HEK293T (cell line): ENCODE results near the gene TUBB4A.

Experiments
- ARNT ChIP-seq: fragments of 450-650 bp; IDR thresholded peaks from 2 replicates; pipeline ENCODE4 v1.6.1; 2017; ENCODE audit warnings: mild to moderate bottlenecking
- FOXA1 ChIP-seq: fragments of 450-650 bp; IDR thresholded peaks from 2 replicates; pipeline ENCODE4 v1.6.1; 2016; ENCODE audit warnings: mild to moderate bottlenecking
- FOXK2 ChIP-seq: fragments of 450-650 bp; IDR thresholded peaks from 2 replicates; pipeline ENCODE4 v1.6.1; 2016; ENCODE audit warnings: mild to moderate bottlenecking
- HDGF ChIP-seq: fragments of 450-650 bp; IDR thresholded peaks from 2 replicates; pipeline ENCODE4 v1.6.1; 2017; ENCODE audit warnings: antibody characterized with exemption, borderline replicate concordance
- NFRKB ChIP-seq: fragments of 450-650 bp; IDR thresholded peaks from 2 replicates; pipeline ENCODE4 v1.6.1; 2016; ENCODE audit warnings: mild to moderate bottlenecking, moderate library complexity
- SP1 ChIP-seq: fragments of 450-650 bp; IDR thresholded peaks from 2 replicates; pipeline ENCODE4 v1.6.1; 2017
- ZNF384 ChIP-seq: fragments of 450-650 bp; IDR thresholded peaks from 2 replicates; pipeline ENCODE4 v1.6.1; 2016

- TF ChIP-seq ZNF384 = no peak
- TF ChIP-seq NFRKB = no peak
- no peak for TF ChIP-seq SP1
- TF ChIP-seq HDGF = no peak
- TF ChIP-seq FOXA1 = no peak
- no peak for TF ChIP-seq FOXK2
- no peak for TF ChIP-seq ARNT
Measured at GRCh38 chr19:6482343-6482686, 19.8 kb downstream of the TUBB4A start.
